Measurements from ENCODE around the gene GGA3. TPM values are rescaled to one million over a fixed set of nuclear protein-coding genes. Genes with fewer than 3 reads are reported as not detected.

Gene GGA3
- total RNA-seq, 2 experiments from 2014 or later, result 88.8 to 96.5 TPM

GRCh38 chr17:75238020-75238580 is 23.3 kb downstream of the GGA3 start:
- Mint-ChIP-seq H3K4me1 (ENCODE audit: low read depth) (peaks cover 13% of the 10 kb centered on the region), H3K4me3 (no peak overlapping the region), H3K9me3 (no peaks in the 10 kb centered on the region), H3K27ac (peak overlapping the region; percentile 68), H3K27me3 (no peaks in the 10 kb centered on the region), H3K36me3 (ENCODE audit: low read depth) (peaks cover 85% of the 10 kb centered on the region)
- peaks cover 84% of the 10 kb centered on the region for H3K36me3 ChIP-seq (ENCODE audit: insufficient read depth, low read length)
- DNase-seq (no peak), ATAC-seq (ENCODE audit: poor library complexity) (no peak)
- no peak overlapping the region for H3K4me3 ChIP-seq (ENCODE audit: low read length)
- intact Hi-C loops (cut with DNase I, micrococcal nuclease), result loop anchor here (1.0 kb wide), 2 partner anchors 124 to 174 kb away; no protein-coding TSS in a partner anchor
- peaks cover 41% of the 10 kb centered on the region for H3K4me1 ChIP-seq (ENCODE audit: insufficient read depth, low read length)
- no peaks in the 10 kb centered on the region for H3K27me3 ChIP-seq (ENCODE audit: control insufficient read depth in 1 of 2, insufficient read depth in 2 of 2, low read length in 2 of 2)
- H3K27ac ChIP-seq (ENCODE audit: low read depth in 1 of 2, low read length in 2 of 2), result no peak overlapping the region
- ChIA-PET CTCF (interaction anchor here (1.9 kb wide), 1 partner anchor 124 kb away, joined by 7 read pairs; no protein-coding TSS in a partner anchor), POLR2A (interaction anchor here (0.6 kb wide), 1 partner anchor 46 kb away, joined by 3 read pairs; no protein-coding TSS in a partner anchor)
- H3K9me3 ChIP-seq (ENCODE audit: control insufficient read depth in 1 of 2, insufficient read depth in 1 of 2, low read length in 2 of 2), result no peaks in the 10 kb centered on the region
- TF ChIP-seq, protein P1, sequence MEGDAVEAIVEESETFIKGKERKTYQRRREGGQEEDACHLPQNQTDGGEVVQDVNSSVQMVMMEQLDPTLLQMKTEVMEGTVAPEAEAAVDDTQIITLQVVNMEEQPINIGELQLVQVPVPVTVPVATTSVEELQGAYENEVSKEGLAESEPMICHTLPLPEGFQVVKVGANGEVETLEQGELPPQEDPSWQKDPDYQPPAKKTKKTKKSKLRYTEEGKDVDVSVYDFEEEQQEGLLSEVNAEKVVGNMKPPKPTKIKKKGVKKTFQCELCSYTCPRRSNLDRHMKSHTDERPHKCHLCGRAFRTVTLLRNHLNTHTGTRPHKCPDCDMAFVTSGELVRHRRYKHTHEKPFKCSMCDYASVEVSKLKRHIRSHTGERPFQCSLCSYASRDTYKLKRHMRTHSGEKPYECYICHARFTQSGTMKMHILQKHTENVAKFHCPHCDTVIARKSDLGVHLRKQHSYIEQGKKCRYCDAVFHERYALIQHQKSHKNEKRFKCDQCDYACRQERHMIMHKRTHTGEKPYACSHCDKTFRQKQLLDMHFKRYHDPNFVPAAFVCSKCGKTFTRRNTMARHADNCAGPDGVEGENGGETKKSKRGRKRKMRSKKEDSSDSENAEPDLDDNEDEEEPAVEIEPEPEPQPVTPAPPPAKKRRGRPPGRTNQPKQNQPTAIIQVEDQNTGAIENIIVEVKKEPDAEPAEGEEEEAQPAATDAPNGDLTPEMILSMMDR (IDR thresholded peaks at IDR 0.05), result no peak

DNA sequence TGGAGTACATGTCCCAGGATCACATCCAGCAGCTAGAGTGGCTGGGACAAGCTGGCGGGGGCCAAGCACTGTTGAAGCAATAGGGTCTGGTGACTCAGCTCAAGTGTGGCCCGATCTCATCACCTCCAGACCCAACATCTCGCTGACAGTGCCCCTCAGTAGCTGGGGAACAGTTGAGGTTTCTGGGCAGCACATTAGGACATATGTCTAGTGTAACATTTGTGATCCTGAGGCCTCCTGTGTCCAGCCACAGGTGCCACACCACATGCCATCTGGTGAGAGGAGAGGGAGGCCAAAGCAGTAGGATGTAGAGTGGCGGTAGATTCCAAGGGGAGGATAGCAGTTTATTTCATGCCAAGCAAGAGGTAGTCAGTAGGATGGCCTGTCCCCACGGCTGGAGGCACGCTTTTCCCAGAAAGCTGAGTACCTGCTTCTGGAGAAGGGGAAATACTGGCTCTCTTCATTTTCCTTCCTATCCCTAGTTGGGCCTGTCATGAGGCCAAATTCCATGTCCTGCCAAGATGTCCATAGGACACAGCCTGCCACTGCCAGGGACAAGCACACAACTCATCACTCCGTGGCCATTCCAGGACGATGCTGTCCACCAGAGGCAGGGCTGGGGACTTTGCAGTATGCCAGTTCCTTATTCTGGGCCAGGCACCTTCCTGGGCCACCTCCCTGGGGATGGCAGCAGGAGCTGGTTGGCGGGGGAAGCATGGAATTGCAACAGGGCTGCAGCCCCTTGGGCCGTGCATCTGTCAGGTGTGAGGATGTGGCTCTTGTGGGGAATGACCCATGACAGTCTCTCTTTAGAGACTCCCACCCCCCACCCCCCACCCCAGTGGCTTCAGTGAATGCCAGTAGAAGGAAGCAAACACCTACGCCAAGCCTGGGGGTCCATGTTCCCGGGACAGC is 24.0 kb downstream of the GGA3 start:
- Mint-ChIP-seq H3K4me3 (no peak overlapping the region), H3K9me3 (no peaks in the 10 kb centered on the region), H3K4me1 (ENCODE audit: low read depth) (peaks cover 9% of the 10 kb centered on the region), H3K27me3 (no peaks in the 10 kb centered on the region), H3K27ac (peak overlapping the region; percentile 15), H3K36me3 (ENCODE audit: low read depth) (peaks cover 85% of the 10 kb centered on the region)
- Histone ChIP-seq H3K27me3 (ENCODE audit: control insufficient read depth in 1 of 2, insufficient read depth in 2 of 2, low read length in 2 of 2) (no peaks in the 10 kb centered on the region), H3K4me1 (ENCODE audit: insufficient read depth, low read length) (peaks cover 33% of the 10 kb centered on the region), H3K36me3 (ENCODE audit: insufficient read depth, low read length) (peaks cover 87% of the 10 kb centered on the region), H3K4me3 (ENCODE audit: low read length) (no peak overlapping the region), H3K27ac (ENCODE audit: low read depth in 1 of 2, low read length in 2 of 2) (no peak overlapping the region), H3K9me3 (ENCODE audit: control insufficient read depth in 1 of 2, insufficient read depth in 1 of 2, low read length in 2 of 2) (no peaks in the 10 kb centered on the region)
- TF ChIP-seq, protein P1 (IDR thresholded peaks at IDR 0.05), result no peak
- ATAC-seq (ENCODE audit: poor library complexity) (no peak), DNase-seq (no peak)
- CTCF ChIA-PET, result no interaction called here
- POLR2A ChIA-PET, result interaction anchor here (0.6 kb wide), 1 partner anchor 45 kb away, joined by 3 read pairs; no protein-coding TSS in a partner anchor
- intact Hi-C loops (cut with DNase I, micrococcal nuclease), result loop anchor here (1.0 kb wide), 2 partner anchors 123 to 175 kb away; no protein-coding TSS in a partner anchor

DNA sequence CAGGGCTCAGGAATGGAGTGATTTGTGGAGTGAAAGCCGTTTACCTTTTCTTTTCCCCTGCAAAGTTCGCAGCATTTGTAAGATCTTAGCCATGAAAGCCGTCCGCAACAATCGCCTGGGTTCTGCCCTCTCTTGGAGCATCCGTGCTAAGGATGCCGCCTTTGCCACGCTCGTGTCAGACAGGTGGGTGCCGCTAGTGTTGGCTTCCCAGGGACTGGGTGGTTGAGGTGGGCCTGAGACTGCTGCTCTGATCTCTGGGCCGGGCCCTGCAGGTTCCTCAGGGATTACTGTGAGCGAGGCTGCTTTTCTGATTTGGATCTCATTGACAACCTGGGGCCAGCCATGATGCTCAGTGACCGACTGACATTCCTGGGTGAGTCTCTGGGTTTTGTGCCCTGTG is 28.6 kb downstream of the GGA3 start:
- POLR2A ChIA-PET, result interaction anchor here (1.1 kb wide), 1 partner anchor 56 kb away, joined by 3 read pairs; the partner anchor contains the start of gene SLC25A19
- H3K9me3 ChIP-seq (ENCODE audit: control insufficient read depth in 1 of 2, insufficient read depth in 1 of 2, low read length in 2 of 2), result no peaks in the 10 kb centered on the region
- DNase-seq, result no peak
- no peaks in the 10 kb centered on the region for H3K9me3 Mint-ChIP-seq
- CTCF ChIA-PET, result no interaction called here
- no peak overlapping the region for H3K4me3 ChIP-seq (ENCODE audit: low read length)
- H3K4me1 ChIP-seq (ENCODE audit: insufficient read depth, low read length), result no peaks in the 10 kb centered on the region
- TF ChIP-seq, protein P1 (IDR thresholded peaks at IDR 0.05), result no peak
- no peaks in the 10 kb centered on the region for H3K27me3 ChIP-seq (ENCODE audit: control insufficient read depth in 1 of 2, insufficient read depth in 2 of 2, low read length in 2 of 2)
- H3K4me3 Mint-ChIP-seq, result no peak overlapping the region
- H3K4me1 Mint-ChIP-seq (ENCODE audit: low read depth), result no peaks in the 10 kb centered on the region
- H3K27ac ChIP-seq (ENCODE audit: low read depth in 1 of 2, low read length in 2 of 2), result no peak overlapping the region
- peaks cover 83% of the 10 kb centered on the region for H3K36me3 Mint-ChIP-seq (ENCODE audit: low read depth)
- no peak overlapping the region for H3K27ac Mint-ChIP-seq
- no peak for ATAC-seq (ENCODE audit: poor library complexity)
- H3K36me3 ChIP-seq (ENCODE audit: insufficient read depth, low read length), result peaks cover 81% of the 10 kb centered on the region
- no peaks in the 10 kb centered on the region for H3K27me3 Mint-ChIP-seq
- intact Hi-C loops (cut with DNase I, micrococcal nuclease), result no loop called here

All from CD4-positive, alpha-beta T cell (primary cell).